ENCODE results near the gene SLC4A1. TPM values are rescaled to one million over a fixed set of nuclear protein-coding genes. Genes with fewer than 3 reads are reported as not detected.
A peak's percentile ranks its signal among the peaks of the same experiment; 100 is the strongest.

Gene SLC4A1
- total and polyA plus RNA-seq, 10 donors: 0.04 to 315 (median 10.3) TPM

- WGBS, 5 donors: 0 to 1% (median 0%) methylated on average over 20 to 73 of the region's 73 CpGs
- peaks cover 33 to 73% (median 65%) of the 10 kb centered on the region in 6 donors for H3K4me1 ChIP-seq
- H3K4me3 ChIP-seq: peak overlapping the region; percentile 75 to 96 (median 87)
- peak in 8 of 11 experiments; percentile 23 to 73 (median 58) for TF ChIP-seq CTCF (IDR thresholded peaks at IDR 0.05 in 8 of 11, conservative IDR thresholded peaks at IDR 0.05 in 3 of 11)
- TF ChIP-seq POLR2A (IDR thresholded peaks at IDR 0.05): peak in 1 of 3 donors; percentile 4
- peak in 2 of 3 donors; percentile 50 to 56 for TF ChIP-seq POLR2AphosphoS5 (IDR thresholded peaks at IDR 0.05)
- no peaks in the 10 kb centered on the region for H3K27me3 ChIP-seq (replicated peaks in 1 of 7)
- H3K9me3 ChIP-seq: no peaks in the 10 kb centered on the region
- peaks cover 0 to 36% (median 26%) of the 10 kb centered on the region in 6 donors for H3K36me3 ChIP-seq
- H3K27ac ChIP-seq: peak overlapping the region; percentile 97 to 100 (median 99)
- intact Hi-C loops (cut with DNase I; ENCODE audit: low total_unique reads): loop anchor here (2.0 kb wide), 1 partner anchor 106 kb away; the partner anchor contains the start of gene SLC25A39
- DNase-seq: no peak
Measured at GRCh38 chr17:44219108-44219615, 48.8 kb downstream of the SLC4A1 start.

GRCh38 chr17:44218344-44219107, 49.4 kb downstream of the SLC4A1 start:
- H3K9me3 ChIP-seq: no peaks in the 10 kb centered on the region
- peaks cover 33 to 74% (median 63%) of the 10 kb centered on the region in 6 donors for H3K4me1 ChIP-seq
- 0 to 2% (median 0%) methylated on average over 8 to 84 of the region's 89 CpGs for WGBS, 5 donors
- peaks cover 0 to 42% (median 31%) of the 10 kb centered on the region in 6 donors for H3K36me3 ChIP-seq
- peak overlapping the region; percentile 97 to 100 (median 99) for H3K27ac ChIP-seq
- intact Hi-C loops (cut with DNase I; ENCODE audit: low total_unique reads): loop anchor here (2.0 kb wide), 1 partner anchor 106 kb away; the partner anchor contains the start of gene SLC25A39
- H3K27me3 ChIP-seq (replicated peaks in 1 of 7): no peaks in the 10 kb centered on the region
- peak overlapping the region; percentile 75 to 96 (median 87) for H3K4me3 ChIP-seq
- TF ChIP-seq POLR2A (IDR thresholded peaks at IDR 0.05) (peak in 1 of 3 donors; percentile 53), CTCF (IDR thresholded peaks at IDR 0.05 in 8 of 11, conservative IDR thresholded peaks at IDR 0.05 in 3 of 11) (peak; percentile 21 to 93 (median 77)), POLR2AphosphoS5 (IDR thresholded peaks at IDR 0.05) (peak; percentile 83 to 87 (median 84))
- DNase-seq: peak; percentile 97

GRCh38 chr17:44217738-44218343, 50.1 kb downstream of the SLC4A1 start:
- DNase-seq: peak; percentile 89
- peak overlapping the region; percentile 97 to 100 (median 99) for H3K27ac ChIP-seq
- peaks cover 0 to 49% (median 37%) of the 10 kb centered on the region in 6 donors for H3K36me3 ChIP-seq
- H3K4me1 ChIP-seq: peaks cover 29 to 74% (median 61%) of the 10 kb centered on the region in 6 donors
- H3K4me3 ChIP-seq: peak overlapping the region; percentile 43 to 96 (median 86)
- TF ChIP-seq POLR2AphosphoS5 (IDR thresholded peaks at IDR 0.05): no peak
- no peak for TF ChIP-seq CTCF (IDR thresholded peaks at IDR 0.05 in 8 of 11, conservative IDR thresholded peaks at IDR 0.05 in 3 of 11)
- no peak for TF ChIP-seq POLR2A (IDR thresholded peaks at IDR 0.05)
- intact Hi-C loops (cut with DNase I; ENCODE audit: low total_unique reads): loop anchor here (2.0 kb wide), 1 partner anchor 107 kb away; the partner anchor contains the start of gene SLC25A39
- no peaks in the 10 kb centered on the region for H3K9me3 ChIP-seq
- WGBS, 5 donors: 1 to 6% (median 3%) methylated on average over 10 of the region's 10 CpGs
- no peaks in the 10 kb centered on the region for H3K27me3 ChIP-seq (replicated peaks in 1 of 7)

Measured in spleen (tissue), 11 donors.